HFFc6 (cell line): Measurements from ENCODE around the gene CZIB. TPM values are rescaled to one million over a fixed set of nuclear protein-coding genes. Genes with fewer than 3 reads are reported as not detected.

Source experiments
- DNase-seq: peaks from one replicate; pipeline ENCODE4 v3.0.0-alpha.2; 2018
- H3K27ac Mint-ChIP-seq: 2 replicates; pipeline ENCODE4 v1.8.0; 2020; ENCODE audit warnings: mild to moderate bottlenecking, mixed read lengths
- H3K27me3 Mint-ChIP-seq: 2 replicates; pipeline ENCODE4 v1.8.0; 2021; ENCODE audit warnings: mild to moderate bottlenecking, moderate library complexity, mixed read lengths; ENCODE audit not compliant: insufficient read depth
- H3K36me3 Mint-ChIP-seq: 2 replicates; pipeline ENCODE4 v1.8.0; 2021; ENCODE audit warnings: low read depth, mixed read lengths
- H3K4me1 Mint-ChIP-seq: 2 replicates; pipeline ENCODE4 v1.8.0; 2020; ENCODE audit warnings: low read depth, mixed read lengths
- H3K4me3 Mint-ChIP-seq: 2 replicates; pipeline ENCODE4 v1.8.0; 2020; ENCODE audit warnings: mild to moderate bottlenecking, moderate library complexity, mixed read lengths
- H3K9me3 Mint-ChIP-seq: 2 replicates; pipeline ENCODE4 v1.8.0; 2020; ENCODE audit warnings: mild to moderate bottlenecking, mixed read lengths
- total RNA-seq, 6 experiments: library from RNA; stranded (reverse); fragmentation: NEBNext Ultra II Directional; extraction: Animal tissue kit (Norgen Biotek cat#: 25700); gene quantifications; 2 replicates in 1 of 6; 3 replicates in 5 of 6; pipeline ENCODE4 v1.2.3, GENCODE V29; 2021
- TF ChIP-seq, protein P1 (sequence below): fragments of 200-600 bp; sonication (generic); IDR thresholded peaks from 2 replicates; pipeline ENCODE4 v1.5.0; 2021; ENCODE audit warnings: antibody characterized with exemption, mild to moderate bottlenecking

CZIB gene
- total RNA-seq, 6 experiments from 2014 or later, result 44.6 to 54.9 (median 49.6) TPM

DNA sequence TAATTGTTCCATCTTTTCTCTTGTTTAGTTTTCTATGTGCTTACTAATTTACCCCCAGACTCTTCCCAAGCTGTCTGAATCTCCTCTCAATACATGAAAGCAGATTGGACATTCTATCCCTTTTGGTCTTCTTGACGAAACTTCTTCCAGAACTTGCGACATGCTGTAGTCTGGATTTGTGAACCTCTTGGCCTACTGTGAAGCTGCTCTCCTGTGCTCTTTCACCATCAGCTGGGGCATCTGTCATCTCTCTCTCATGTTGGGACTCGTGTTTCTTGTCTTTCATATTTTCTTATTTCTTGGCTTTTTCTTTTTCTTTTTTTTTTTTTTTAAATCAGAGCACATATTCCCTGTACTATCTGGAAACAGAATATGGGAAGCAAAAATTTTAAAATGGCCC, 17.0 kb downstream of the CZIB start:
- H3K4me1 Mint-ChIP-seq, result peaks cover 4% of the 10 kb centered on the region
- no peak overlapping the region for H3K27ac Mint-ChIP-seq
- no peaks in the 10 kb centered on the region for H3K27me3 Mint-ChIP-seq
- H3K4me3 Mint-ChIP-seq, result no peak overlapping the region
- peaks cover 12% of the 10 kb centered on the region for H3K9me3 Mint-ChIP-seq
- TF ChIP-seq, protein P1, sequence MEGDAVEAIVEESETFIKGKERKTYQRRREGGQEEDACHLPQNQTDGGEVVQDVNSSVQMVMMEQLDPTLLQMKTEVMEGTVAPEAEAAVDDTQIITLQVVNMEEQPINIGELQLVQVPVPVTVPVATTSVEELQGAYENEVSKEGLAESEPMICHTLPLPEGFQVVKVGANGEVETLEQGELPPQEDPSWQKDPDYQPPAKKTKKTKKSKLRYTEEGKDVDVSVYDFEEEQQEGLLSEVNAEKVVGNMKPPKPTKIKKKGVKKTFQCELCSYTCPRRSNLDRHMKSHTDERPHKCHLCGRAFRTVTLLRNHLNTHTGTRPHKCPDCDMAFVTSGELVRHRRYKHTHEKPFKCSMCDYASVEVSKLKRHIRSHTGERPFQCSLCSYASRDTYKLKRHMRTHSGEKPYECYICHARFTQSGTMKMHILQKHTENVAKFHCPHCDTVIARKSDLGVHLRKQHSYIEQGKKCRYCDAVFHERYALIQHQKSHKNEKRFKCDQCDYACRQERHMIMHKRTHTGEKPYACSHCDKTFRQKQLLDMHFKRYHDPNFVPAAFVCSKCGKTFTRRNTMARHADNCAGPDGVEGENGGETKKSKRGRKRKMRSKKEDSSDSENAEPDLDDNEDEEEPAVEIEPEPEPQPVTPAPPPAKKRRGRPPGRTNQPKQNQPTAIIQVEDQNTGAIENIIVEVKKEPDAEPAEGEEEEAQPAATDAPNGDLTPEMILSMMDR, result no peak
- H3K36me3 Mint-ChIP-seq, result peaks cover 51% of the 10 kb centered on the region
- no peak for DNase-seq

DNA sequence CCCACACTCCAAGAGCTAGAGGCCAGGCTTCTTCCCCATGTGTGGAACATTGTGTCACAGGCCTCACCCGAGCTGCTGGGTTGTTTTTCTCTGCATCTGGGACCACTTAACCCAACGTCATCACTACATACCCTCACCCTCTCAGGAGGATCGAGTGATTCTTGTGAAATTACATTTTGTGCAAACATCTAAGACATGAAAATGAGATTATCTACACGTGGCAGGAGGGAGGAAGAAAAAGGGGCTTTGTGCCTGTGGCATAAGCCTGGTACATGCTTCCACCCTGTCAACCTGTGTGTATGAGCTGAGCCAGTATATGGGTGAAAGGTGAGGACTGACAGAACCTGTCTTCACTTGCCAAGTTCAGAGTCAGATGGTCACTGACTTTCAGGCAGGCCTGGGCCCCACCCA, 22.2 kb downstream of the CZIB start:
- peak overlapping the region; percentile 95 for H3K4me3 Mint-ChIP-seq
- TF ChIP-seq, protein P1, result no peak
- no peak for DNase-seq
- H3K36me3 Mint-ChIP-seq, result peaks cover 17% of the 10 kb centered on the region
- H3K9me3 Mint-ChIP-seq, result no peaks in the 10 kb centered on the region
- peak overlapping the region; percentile 96 for H3K27ac Mint-ChIP-seq
- H3K4me1 Mint-ChIP-seq, result peaks cover 37% of the 10 kb centered on the region
- peaks cover 2% of the 10 kb centered on the region for H3K27me3 Mint-ChIP-seq

DNA sequence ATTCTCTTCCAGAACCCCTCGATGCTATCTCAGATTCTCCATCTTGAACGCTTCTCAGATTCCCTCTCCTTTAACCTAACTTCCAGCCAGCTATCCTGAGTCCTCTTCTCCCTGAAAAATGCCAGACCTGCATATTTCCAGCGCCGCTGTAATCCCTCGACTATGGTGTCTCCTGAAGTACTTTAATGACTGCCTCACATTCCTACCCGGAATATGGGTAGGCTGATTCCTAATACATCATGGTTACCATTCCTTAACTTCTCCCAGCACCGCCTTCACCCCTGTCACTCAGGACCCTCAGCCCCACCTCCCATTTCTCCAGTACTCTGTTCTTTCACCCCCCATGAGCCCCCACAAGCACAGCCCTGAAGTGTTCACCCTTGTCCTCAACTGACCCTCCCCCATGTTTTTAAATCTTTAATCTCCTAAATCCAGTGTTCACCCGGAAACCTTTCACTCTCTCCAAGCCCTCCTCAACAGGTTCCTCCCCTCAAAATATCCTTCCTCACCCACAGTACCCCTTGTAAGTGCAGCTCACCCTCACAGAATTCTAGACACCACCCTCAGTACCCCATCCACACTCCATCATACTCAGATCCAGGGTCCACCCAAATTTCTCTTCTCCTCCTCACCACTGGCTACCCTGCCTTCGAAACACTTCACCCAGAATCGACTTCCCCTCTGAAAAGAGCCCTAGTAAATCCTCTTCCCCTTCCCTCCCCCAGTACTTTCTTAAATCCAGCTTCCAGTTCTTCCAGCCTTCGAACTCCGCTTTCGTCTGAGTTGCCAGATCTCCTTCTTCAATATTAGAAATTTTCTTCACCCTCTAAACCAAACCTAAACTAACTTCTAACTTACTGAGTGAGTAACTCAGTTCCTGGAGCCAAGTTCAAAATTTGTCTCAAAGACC, 22.9 kb downstream of the CZIB start:
- Mint-ChIP-seq H3K36me3 (peaks cover 12% of the 10 kb centered on the region), H3K4me1 (peaks cover 37% of the 10 kb centered on the region), H3K27ac (peak overlapping the region; percentile 96), H3K27me3 (peaks cover 2% of the 10 kb centered on the region), H3K9me3 (no peaks in the 10 kb centered on the region), H3K4me3 (peak overlapping the region; percentile 95)
- TF ChIP-seq, protein P1, result no peak
- DNase-seq, result no peak

DNA sequence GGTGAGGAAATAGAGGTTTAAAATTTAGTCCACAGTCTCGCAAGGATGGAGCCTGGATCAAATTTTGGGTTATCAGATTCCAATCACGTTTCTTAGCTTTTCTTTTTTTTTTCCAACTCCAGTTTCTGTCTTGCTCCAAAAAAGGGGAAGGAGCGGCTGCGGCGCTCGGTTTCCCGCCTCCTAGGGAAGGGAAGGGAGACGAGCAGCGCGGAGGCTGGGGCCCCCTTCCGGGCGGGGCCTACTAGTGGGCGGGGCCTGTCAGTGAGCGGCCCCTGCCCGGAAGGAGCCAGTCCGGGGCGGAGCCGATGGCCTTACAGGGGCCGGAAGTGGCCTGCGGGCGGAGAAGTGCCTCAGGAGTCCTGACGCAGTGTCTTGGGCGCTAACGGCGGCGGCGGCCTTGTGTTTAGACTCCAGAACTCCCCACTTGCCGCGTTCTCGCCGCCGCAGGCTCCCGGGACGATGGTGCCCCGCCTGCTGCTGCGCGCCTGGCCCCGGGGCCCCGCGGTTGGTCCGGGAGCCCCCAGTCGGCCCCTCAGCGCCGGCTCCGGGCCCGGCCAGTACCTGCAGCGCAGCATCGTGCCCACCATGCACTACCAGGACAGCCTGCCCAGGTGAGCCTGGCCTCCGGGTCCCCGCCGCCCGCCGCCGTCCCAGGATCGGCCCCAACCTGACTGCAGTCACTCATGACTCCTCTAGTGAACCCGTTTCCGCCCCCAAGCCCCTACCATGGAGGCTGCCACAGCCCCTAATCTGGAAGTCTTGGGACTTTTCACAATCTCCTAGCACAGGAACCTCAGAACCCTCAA, 23.7 kb downstream of the CZIB start, which contains the start of gene CPT2:
Gene CPT2 (plus strand): TSS at position 340 of the 806 bp plus-strand sequence. CDS start 120 bp downstream, at position 460.
- Mint-ChIP-seq H3K9me3 (no peaks in the 10 kb centered on the region), H3K27ac (peak within 1 kb of the TSS; percentile 96), H3K4me1 (peaks cover 37% of the 10 kb centered on the region), H3K36me3 (peaks cover 10% of the 10 kb centered on the region), H3K27me3 (peaks cover 2% of the 10 kb centered on the region), H3K4me3 (peak within 1 kb of the TSS; percentile 95)
- DNase-seq, result peak; percentile 85
- TF ChIP-seq, protein P1, result peak; percentile 45

DNA sequence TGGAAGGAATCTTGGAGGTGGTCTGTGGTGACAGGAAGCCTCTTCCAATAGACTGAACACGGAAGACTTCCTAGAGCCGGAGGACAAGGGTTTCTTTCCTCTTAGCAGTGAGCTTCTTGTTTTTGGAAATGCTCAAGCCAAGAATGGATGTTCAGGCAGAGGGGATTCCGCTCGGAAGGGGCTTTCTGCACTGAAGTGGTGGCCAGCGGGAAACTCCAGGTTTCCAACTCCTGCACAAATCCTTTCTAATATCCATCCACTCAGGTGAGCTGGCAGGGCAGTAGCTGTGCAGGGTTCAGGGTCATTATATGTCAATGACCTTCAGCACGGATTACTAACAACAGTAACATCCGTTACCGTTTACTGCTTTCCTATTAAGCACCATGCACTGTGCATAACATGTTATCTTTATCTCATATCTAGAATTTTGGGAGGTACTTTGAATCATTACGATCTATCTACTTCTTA, 24.4 kb downstream of the CZIB start:
- Mint-ChIP-seq H3K36me3 (peaks cover 10% of the 10 kb centered on the region), H3K27me3 (peaks cover 2% of the 10 kb centered on the region), H3K9me3 (no peaks in the 10 kb centered on the region), H3K4me1 (peaks cover 37% of the 10 kb centered on the region), H3K27ac (peak overlapping the region; percentile 96), H3K4me3 (peak overlapping the region; percentile 95)
- TF ChIP-seq, protein P1, result no peak
- no peak for DNase-seq
